CD4-positive, alpha-beta T cell treated with Interleukin-17A for 1 hour (primary cell): ENCODE data around the gene PGF.
"Not testable (repeated sequence)": the region's sequence is repeated elsewhere in the genome, so short reads cannot be mapped to it uniquely, and the experiment has no call there.

Experiments
- DNase-seq: peaks from one replicate; pipeline ENCODE4 v3.0.0-alpha.2; 2020

Gene PGF

DNA sequence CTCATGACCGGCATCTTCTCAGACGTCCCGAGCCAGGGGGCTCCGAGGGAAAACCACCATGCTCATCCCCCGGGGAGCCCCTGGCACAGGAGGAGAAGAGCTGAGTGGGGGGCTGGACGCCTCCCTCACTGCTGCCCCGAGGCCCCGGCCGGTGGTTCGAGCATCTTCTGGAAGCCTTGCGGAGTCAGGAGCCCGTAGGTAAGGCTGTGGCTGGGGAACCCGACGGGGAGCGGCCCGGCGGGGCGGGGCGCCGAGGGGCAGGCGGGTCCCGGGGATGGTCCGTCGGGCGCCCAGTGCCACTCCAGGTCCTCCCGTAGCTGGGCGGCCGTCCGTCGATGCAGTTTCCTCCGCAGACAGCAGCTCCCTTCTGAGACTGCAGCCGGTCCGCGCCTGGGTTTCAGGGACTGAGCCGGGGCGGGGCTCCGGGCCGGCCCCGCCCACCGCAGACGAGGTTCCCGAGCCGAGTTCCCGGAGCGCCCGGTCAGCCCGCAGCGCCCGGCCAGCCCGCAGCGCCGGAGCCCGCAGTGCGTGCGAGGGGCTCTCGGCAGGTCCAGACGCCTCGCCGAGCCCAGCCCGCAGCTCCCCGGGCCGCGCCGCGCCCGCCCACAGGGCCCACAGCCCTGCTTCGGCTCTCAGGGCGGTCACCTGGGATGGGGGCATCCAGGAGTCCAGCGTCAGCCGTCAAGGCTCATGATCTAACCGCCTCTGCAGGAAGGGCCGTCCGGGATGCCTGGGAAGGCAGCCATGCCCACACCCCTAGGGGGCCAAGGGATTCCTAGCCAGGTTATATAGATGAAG is at the start of gene PGF:
Gene PGF (minus strand): TSS at position 369 of the 798 bp plus-strand sequence. CDS start 355 bp downstream, at position 14.
- peak; percentile 37 for DNase-seq

DNA sequence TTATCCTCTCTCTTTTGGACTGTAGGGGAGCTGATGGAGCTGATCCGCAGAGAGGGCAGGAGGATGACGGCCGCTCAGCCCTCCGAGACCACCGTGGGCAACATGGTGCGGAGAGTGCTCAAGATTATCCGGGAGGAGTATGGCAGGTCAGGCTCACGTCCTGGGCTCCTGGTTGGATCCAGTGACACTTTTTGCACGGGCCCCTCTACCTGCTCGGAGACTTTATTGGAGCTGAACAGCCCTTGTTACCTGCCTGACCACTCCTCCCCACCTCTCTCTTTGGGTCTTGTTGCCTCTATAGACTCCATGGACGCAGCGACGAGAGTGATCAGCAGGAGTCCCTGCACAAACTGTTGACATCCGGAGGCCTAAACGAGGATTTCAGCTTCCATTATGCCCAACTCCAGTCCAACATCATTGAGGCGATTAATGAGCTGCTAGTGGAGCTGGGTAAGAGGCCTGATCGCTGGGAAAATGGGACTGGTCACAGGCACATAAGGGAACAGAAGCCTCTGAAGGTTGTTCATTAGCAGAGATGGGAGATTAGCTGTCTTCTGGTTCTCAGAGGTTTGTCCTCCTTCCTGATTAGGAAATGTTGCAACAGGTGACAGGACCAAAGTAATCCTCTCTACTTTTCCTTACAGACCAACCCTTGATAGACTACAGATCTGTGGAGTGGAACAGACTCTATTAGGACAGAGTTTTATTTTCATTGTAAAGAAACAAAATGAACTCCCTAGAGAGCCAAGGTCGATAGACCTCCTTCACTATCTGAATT is 48.0 kb upstream of the PGF start:
- DNase-seq = no peak

DNA sequence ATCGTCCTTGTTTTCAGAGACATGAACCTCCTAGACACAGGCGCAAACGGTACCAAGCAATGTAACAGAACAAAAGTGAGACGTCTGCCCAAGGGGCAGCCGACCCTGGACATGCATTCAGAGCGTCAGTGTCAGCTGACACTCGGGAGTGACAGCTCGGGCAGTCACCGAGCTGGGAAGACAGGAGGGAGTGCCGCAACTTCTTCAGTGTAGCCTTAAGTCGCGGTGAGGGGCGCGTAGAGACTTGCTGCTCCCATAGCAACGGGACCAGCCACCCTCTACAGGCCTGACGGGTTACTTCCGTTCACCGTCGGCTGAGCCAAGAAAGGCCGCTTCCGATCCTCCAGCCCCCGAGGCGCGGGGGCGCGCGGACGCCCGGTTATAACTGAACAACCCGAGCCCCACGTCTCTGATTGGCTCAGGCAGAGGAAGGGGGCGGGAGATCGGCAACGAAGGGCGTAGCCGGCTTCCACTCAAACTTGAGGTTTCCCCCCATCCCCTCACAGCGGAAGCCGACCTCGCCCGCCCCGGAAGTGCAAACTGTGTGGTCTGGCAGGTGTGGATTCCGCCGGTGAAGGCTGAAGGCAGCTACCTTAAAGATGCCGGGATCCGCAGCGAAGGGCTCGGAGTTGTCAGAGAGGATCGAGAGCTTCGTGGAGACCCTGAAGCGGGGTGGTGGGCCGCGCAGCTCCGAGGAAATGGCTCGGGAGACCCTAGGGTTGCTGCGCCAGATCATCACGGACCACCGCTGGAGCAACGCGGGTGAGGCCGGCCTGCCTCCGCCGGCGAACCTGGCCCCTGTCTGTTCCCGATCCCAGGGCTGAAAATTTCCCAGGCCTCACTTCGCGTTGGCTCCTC is 47.2 kb upstream of the PGF start, which contains the start of gene EIF2B2:
Gene EIF2B2 (plus strand): TSS at position 530 of the 858 bp plus-strand sequence. CDS start 70 bp downstream, at position 600.
- DNase-seq = peak; percentile 99

DNA sequence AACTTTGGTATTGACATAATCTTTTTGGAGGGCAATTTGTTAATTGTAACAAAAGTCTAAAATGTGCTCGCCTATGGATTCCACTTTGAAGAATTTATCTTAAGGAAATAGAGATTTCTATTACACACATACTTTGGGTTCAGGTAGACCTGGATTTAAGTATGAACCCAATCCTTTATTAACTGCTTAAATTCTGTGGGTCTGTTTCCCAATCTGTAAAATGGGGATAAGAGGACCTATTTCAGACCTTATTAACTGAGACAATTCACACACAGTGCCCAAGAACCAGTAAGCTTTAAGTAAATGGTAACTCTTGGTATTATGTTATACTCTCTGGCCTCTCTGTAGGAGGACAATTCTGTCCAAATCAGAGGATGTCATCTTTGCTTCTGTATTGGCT is 46.5 kb upstream of the PGF start:
- no peak for DNase-seq

DNA sequence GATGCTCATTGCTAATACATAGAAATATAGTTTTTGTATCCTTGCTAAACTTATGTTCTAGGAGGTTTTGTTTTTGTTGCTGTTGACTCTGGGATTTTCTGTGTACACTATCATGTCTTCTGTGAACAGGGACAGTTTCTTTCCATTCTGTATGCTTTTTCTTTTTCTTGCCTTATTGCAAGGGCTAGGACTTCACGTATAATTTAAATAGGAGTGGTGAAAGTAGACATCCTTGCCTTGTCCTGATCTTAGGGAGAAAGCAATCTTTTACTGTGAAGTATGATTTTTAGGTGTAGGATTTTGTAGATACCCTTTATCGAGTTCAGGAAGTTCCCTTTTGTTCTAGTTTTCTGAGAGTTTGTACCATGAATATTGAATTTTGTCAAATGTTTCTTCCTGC is 45.9 kb upstream of the PGF start:
- no peak for DNase-seq

DNA sequence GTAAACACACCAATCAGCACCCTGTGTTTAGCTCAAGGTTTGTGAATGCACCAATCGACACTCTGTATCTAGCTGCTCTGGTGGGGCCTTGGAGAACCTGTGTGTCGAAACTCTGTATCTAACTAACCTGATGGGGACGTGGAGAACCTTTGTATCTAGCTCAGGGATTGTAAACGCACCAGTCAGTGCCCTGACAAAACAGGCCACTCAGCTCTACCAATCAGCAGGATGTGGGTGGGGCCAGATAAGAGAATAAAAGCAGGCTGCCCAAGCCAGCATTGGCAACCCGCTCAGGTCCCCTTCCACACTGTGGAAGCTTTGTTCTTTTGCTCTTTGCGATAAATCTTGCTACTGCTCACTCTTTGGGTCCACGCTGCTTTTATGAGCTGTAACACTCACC is 40.4 kb upstream of the PGF start:
- DNase-seq = not testable (repeated sequence)

DNA sequence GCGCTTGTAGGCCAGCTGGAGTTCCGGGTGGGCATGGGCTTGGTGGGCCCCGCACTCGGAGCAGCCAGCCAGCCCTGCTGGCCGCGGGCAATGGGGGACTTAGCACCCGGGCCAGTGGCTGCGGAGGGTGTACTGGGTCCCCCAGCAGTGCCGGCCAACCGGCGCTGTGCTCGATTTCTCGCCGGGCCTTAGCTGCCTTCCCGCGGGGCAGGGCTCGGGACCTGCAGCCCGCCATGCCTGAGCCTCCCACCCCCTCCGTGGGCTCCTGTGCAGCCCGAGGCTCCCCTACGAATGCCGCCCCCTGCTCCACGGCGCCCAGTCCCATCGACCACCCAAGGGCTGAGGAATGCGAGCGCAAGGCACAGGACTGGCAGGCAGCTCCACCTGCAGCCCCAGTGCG is 38.8 kb upstream of the PGF start:
- DNase-seq = not testable (repeated sequence)

DNA sequence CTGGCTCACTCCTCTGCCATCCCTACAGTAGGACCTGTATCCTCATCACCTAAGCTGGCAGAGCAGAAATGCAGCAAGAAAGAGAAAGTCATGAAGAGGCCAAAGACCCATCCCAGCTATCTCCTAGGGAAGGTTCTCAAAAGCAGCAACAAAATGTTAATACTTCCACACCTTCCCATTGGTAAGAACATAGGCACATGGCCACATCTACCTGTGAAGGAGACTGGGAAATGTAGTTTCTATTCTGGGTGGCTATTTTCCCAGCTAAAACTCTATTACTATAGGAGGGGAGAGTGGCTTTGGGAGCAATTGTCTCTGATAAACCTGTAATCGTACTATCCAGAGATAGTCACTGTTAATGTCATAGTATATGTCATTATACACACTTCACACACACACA is 33.6 kb upstream of the PGF start:
- no peak for DNase-seq

DNA sequence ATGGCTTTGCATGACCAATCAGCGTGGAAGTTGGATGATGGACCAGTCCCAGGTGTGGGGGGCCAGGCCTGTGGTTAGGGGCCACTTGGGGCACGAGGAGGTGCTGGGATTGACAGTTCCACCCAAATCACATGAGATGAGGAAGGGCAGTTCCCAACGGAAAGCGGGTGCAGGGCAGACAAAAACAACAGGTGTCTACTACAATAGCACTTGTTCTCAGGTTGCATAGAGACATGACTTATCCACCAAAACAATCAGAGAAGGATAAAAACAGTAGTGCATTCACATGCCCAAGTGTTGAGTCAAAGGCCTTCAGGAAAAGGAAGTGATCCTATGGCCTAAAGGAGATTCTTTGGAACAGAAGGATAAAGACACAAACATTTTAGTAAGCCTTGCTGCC is 32.7 kb upstream of the PGF start:
- no peak for DNase-seq

DNA sequence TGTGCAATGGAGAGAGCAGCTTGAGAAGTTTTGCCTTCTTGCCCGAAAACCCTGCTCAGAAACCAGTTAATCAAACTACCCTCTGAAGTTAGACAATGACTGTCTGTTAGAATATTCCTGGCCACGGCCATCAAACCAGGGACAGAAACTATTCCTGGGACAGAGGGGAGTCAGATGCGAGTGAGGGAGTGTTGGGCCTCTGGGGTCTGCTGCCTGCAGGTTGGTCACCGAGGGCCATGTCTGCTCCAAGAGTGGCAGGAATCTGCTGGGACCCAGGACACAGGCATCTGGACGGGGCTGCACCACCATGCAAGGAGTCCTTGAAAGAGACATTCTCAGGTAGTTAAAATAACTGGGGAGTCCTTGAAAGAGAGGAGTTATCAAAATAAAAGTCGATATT is 30.4 kb upstream of the PGF start:
- DNase-seq = no peak

DNA sequence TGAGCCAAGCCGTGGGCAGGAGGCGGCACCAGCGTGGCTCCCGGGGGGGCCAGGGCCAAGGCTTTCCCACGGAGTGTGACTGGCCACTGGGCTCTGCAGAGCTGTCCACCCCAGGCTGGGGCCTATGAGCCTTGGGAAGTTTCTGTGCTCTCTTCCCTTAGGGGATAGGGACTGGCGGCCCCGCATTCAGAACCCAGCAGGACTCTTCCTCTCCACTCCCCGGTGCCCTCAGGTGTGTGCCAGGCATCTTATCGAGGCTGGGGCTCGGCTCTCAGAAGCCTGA is 29.6 kb upstream of the PGF start:
- DNase-seq = no peak

DNA sequence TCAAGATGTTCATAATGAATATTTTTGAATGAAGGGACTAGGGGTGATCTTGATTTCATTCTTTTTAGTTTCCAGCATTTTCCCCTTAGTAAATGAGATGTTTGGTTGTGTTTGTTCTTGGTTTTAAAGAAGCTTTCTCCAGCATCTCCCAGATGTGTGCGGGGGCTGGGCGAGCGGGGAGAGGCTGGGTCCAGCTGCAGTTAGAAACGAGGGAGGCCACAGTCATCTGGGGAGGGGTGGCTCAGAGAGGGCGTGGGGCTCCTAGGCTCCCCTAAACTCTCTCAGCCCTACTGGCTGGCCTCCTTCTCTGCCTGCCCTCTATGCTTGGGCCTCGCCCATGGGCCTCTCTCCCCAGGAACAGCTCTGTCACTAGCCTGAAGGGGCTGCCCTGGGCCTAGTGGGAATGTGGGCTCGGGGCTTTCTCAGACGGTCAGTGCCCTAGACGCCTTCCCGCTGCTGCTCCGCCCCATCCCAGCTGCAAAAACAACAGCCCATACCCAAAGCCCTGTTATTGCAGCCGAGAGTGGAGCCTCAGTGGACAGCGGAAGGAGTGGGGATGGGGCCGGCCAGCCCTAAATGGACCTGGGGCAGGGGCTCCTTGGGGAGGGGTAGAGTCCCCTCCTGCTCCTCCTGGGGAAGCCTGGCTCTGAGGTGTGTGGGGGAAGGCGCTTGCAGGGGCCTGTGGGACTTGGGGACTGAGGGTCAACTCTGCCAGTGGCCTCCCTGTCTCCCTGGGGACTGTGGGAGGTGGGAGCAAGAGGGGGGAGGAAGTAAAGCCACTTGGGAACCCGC is 29.0 kb upstream of the PGF start:
- no peak for DNase-seq

DNA sequence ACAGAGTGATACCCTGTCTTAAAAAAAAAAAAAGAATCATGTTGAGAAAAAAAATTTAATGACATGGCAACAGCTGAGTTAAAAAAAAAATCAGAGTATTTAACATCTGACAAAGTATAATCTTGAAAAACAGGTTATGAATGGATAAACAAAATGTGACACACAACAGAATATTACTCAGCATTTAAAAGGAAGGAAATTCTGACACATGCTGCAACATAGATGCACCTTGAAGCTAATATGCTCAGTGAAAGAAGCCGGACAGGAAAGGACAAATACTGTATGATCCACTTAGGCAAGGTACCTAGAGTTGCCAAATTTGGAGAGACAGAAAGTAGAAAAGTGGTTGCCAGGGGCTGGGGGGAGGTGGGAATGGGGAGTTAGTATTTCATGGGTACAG is 27.9 kb upstream of the PGF start:
- DNase-seq = no peak

DNA sequence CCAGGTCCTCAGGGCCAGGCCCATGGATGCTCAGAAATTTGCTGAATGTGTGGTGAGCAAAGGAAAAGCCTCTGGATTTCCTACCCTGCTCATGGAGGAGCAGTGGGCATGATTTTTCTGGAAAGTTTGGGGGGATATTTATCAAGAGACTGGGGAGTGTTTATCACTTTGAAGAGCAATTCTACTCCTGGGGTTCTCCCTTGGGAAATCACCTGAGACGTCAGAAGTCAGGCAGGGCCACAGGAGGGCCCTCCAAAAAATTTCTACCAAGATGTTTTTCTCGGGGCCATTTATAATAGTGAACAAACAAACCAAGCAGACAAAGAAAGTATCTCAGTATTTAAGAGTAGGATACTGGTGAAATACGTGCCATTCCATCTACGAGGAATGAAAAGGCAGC is 27.3 kb upstream of the PGF start:
- no peak for DNase-seq

DNA sequence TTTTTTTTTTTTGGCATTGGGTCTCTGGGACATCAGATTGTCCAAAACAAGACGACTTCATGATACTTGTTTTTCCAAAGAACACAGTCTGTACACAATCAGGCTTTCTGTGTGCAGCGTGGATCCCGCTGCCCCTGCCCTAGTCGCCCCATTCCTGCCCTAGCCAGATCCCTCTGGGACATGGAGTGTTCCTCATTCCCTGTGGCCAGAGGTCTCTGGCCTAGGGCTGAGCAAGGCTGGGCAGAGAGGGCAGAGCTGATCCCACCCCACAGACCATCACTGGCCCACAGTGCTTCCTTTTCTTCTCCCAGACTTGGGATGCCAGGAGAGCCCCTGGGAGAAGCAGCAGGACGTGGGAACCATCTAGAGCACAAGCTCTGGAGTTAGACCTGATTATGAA is 26.4 kb upstream of the PGF start:
- DNase-seq = no peak

DNA sequence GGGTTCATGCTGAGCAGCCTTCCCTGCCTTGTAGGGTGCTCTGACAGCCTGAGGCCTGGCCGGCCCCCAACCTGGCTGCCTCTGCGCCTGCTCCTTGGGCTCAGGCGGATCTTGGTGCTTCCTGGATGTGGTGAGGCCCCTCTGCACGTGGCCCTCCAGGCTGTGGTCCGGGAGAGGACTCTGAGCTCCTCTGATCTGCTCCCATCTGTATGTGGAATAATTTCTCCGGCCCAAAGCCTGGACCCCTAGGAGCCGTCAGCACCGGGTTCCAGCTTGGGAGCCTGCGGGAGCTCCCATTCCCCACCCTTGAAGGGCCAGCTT is 26.0 kb upstream of the PGF start:
- no peak for DNase-seq

DNA sequence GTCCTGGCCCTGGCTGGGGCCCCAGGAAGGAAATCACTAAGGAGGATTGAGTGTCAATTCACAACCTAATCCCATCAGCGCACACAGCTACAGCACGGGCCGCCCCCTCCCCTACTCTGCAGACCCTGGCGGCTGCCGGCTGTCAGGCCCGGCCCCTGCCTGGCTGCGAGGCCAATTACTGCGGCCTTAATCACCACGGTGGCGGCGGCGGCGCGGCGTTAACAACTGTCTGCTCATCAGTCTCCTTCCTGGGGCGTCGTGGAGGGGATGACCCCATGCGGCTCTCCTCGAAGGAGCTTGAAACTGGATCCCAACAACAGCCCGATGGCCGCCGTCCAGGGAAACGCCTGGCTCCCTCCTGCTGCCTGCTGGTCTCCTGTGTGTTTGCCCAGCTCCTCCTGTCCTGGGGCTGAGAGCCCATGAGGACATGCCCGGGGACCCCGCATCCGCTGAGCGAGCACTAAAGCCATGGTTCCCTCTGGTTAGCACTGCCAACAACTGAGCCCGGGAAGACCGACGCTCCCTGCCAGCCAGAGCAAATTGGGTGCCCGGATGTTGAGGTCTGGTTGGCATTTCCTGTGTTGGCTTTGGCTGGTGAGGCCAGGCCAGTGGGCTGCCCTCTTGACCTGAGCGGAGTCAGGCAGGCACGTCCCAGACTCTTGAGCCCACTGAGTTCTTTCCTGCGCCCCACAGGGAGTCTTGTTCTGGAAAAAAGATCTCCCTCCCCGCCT is 25.5 kb upstream of the PGF start:
- no peak for DNase-seq

DNA sequence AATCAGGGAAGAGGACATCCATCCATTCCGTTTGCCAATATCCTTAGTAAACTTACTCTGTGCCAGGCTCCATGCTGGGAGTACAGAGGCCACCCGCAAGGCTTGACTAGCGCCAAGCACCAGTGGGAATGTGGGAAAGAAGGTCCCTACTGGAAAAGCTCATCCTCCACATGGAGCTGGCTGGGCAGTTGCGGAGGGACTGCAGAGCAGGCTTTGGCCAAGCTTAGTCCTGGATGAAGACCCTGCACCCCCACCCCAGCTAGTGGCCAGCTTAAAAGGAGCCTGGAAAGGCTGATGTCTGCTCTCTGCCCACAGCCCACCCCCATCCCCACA is 25.0 kb upstream of the PGF start:
- no peak for DNase-seq

DNA sequence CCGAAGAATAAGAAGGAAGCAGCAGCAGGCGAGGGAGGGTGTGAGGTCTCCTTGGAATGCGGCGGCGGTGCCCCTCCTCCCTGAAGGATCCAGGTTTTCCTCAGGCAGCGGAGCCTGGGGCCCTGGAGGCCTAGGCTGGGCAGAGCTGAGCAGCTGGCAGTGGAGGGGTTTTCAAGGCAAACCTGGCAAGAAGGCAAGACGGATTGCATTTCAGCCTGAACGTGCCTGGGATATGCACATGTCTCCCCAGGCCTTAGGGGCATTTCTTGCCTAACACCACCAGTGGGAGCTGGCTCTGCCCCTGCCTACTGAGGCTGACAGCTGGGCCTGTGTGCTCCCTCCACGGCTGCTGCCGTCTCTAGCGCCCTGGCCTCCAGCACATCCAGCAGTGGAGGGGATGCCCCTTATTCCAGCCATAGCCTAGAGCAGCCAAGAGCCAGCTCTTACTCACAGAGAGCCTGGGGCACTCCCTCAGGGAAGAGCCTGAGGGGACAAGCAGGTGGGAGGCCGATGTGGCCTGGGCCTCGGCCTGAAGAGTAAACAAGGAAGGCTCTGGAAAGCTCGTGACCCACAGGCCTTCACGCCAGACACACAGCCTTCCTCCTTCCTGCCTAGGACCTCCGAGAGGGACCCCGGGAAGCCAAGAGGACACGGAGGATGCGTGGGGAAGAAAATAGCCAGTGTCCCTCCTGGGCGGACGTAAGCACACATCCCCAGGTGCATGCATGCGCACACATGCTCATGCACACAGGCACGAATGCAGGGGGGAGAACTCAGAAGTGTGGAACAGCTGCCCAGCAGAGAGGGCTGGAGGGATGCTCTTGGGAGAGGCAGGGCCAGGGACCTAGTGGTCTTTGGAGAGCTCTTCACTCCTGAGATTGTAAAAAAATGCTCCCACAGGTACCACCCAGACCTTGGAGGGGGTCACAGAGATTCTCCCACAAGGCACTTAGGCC is 24.3 kb upstream of the PGF start:
- DNase-seq = no peak

DNA sequence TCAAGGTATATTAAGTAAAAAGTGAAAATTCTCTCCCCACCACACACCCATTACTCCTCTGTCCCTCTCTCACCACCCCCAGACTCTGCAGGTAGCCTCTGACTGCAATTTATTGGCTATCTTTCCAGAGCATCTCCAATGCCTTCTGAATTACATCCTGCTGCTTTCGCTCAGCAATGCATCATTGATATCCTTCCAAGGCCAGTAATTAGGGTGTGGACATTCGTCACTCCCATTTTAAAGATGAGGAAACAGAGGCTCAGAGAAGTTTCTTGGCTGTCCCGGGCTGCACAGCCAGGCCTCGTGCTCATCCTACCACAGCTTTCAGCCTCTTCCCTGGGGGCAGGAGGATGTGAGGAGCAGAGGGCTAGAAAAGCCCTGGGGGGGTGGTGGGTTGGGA is 23.6 kb upstream of the PGF start:
- DNase-seq = no peak

DNA sequence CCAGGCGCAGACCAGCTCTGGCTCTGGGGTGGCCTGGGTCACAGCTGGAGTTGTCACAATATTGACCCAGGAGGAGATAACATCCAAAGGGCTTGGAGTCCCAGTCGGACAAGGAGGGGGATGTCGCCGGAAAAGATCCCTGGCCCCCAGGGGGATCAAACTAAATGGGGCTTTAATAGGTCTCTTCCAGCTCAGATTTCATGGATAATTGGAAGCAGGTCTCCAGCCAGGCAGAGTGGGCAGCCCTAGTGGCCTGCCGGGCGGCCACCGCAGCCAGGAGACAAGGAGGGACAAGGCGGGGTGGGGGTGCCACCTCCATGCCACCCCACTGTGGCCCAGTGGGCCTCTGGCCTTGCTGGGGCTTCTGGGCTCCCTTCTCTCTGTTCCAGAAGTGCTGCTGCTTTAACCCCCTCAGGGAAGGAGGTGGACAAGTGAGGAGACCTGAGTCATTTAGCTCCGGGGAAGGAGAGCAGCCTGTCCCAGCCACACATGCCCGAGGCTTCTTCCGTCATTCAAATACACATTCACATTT is 23.1 kb upstream of the PGF start:
- no peak for DNase-seq
